Iris pigment epithelial cell (primary cell): ENCODE data around the gene IFT22.
"Not testable (repeated sequence)": the region's sequence is repeated elsewhere in the genome, so short reads cannot be mapped to it uniquely, and the experiment has no call there.

Experiments used
- DNase-seq: peaks from one replicate; pipeline ENCODE4 v3.0.0-alpha.2; 2011; ENCODE audit warnings: low read depth

Gene IFT22

DNA sequence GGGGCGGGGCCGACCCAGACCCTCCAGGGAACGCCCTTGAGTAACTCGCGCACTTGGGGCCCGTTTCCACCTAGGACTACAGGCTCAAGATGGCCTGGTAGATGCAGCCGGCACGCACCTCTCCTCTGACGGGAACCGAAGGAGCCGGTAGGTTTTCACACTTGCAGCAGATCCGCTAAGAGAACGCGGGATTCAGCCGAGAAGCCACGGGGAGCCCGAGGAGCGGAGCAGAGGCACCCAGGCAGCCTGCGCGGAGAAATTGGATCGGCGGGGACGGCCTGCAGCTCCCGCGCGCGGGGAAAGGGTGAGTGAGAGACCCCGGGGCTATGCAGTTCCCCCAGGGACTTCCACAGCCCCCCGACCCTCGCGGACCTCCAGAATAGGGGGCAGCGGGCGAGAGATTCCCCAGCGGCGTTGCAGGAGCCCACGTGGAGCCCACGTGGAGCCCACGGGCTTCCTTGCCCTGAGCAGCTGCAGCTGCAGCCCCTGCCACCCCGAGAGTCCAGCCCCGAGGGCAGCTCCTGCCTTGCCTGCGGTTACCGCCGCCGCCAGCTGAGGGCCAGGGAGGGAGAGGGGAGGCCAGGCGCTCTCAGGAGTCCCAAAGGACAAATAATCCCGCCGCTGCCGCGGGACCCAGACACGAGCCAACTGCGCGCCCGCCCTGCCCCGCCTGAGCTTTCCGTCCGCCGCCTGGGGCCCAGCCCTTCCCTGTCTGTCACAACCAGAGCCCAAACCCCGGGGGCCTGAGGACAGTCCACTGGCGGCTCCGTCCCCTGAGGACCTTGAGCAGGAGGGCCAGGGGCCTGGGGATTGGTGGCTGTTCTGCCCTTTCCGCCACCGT, 13.1 kb downstream of the IFT22 start:
- DNase-seq, result peak; percentile 48

DNA sequence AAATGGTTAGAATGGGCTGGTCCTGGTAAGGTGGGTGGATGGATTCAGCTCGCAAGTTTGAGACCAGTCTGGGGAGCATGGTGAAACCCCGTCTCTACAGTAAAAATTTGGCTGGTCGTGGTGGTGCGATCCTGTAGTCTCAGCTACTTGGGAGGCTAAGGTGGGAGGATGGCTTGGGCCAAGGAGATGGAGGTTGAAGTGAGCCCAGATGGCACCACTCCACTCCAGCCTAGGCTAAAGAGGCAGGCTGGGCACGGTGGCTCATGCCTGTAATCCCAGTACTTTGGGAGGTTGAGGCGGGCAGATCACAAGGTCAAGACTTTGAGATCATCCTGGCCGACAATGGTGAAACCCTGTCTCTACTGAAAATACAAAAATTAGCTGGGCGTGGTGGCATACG, 15.3 kb downstream of the IFT22 start:
- no peak for DNase-seq

DNA sequence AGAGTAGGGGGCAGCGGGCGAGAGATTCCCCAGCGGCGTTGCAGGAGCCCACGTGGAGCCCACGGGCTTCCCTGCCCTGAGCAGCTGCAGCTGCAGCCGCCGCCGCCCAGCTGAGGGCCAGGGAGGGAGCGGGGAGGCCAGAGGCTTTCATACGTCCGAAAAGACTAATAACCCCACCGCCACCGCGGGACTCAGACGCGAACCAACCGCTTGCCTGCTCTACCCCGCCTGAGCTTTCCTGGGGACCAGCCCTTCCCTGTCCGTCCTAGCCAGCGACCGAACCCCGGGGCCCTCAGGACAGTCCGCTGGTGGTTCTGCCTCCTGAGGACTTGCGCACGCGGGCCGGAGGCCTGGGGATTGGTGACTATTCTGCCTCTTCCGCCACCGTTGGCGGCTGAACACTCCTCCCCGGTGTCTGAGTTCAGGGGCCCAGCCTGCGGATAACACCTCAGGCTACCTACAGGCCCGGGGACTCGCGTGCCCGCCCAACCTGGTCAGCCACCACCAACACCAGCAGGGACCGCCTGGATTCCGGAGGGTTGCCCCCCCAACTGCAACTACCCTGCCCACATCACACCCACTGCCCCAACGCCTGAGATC, 18.4 kb downstream of the IFT22 start:
- DNase-seq, result peak; percentile 13

DNA sequence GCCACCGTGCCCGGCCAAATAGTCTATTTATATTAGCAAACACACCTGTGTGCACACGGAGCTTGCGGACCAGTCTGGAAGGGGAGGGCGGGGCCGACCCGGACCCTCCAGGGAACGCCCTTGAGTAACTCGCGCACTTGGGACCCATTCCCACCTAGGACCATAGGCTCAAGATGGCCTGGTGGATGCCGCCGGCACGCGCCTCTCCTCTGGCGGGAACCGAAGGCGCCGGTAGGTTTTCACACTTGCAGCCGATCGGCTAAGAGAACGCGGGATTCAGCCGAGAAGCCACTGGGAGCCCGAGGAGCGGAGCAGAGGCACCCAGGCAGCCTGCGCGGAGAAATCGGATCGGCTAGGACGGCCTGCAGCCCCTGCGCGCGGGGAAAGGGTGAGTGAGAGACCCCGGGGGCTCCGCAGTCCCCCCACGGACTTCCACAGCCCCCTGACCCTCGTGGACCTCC, 18.9 kb downstream of the IFT22 start:
- no peak for DNase-seq

DNA sequence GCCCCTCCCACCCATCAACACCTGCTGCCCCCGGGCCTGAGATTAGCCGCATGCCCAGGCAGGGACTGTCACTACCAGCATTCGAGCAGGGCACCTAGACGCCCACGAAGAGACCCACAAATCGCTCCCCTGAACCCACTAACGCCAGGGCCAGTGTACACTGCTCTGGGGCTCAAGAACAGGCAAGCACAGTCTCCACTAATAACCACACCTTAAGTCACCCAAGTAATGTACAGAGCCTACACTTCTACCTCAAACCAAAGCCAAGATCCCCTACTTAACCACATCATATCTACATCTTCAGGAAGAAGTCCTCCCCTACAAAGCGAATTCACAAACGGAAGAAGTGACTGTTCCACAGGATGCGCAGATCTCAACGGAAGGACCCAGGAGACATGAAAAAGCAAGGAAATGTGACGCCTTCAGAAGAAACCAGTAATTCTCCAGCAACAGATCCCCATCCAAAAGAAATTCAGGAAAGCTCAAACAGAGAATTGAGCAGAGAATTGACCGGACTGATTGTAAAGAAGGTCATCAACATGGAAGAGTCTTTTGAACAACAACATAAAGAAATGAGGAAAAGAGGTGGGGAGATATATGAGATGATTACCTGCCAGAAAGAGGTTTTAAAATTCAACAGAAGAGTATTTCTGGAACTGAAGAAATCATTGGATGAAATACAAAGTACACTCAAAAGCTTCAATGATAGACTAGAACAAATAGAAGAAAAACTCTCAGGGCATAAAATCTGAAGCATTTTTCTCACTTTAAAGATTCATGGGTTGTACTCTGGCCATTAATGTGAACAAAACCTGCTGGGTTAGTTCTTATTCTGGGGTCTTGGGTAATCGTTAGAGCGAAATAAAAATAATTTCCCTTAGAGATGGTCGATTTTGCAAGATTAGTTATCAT, 20.9 kb downstream of the IFT22 start:
- DNase-seq, result no peak

DNA sequence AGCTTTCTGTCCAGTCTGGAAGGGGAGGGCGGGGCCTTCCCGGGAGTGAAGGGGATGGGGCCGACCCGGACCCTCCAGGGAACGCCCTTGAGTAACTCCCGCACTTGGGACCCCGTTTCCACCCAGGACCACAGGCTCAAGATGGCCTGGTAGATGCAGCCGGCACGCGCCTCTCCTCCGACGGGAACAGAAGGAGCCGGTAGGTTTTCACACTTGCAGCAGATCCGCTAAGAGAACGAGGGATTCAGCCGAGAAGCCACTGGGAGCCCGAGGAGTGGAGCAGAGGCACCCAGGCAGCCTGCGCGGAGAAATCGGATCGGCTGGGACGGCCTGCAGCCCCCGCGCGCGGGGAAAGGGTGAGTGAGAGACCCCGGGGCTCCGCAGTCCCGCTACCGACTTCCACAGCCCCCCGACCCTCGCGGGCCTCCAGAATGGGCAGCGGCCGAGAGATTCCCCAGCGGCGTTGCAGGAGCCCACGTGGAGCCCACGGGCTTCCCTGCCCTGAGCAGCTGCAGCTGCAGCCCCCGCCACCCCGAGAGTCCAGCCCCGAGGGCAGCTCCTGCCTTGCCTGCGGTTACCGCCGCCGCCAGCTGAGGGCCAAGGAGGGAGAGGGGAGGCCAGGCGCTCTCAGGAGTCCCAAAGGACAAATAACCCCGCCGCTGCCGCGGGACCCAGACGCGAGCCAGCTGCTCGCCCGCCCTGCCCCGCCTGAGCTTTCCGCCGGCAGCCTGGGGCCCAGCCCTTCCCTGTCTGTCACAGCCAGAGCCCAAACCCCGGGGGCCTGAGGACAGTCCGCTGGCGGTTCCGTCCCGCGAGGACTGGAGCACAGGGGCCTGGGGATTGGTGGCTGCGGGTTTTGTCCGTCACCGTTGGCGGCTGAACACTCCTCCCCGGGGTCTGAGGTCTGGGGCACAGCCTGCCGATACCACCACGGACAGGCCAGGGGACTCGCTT, 21.8 kb downstream of the IFT22 start:
- no peak for DNase-seq

DNA sequence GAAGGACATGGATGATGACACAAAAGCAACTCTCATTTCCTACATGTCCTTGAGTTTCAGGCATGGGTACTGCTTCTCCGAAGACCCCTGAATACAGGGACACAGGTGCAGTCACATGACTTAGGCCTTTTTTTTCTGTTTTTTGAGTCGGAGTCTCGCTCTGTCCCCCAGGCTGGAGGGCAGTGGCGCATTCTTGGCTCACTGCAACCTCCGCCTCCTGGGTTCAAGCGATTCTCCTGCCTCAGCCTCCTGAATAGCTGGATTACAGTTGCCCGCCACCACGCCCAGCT, 26.8 kb downstream of the IFT22 start:
- DNase-seq, result no peak

DNA sequence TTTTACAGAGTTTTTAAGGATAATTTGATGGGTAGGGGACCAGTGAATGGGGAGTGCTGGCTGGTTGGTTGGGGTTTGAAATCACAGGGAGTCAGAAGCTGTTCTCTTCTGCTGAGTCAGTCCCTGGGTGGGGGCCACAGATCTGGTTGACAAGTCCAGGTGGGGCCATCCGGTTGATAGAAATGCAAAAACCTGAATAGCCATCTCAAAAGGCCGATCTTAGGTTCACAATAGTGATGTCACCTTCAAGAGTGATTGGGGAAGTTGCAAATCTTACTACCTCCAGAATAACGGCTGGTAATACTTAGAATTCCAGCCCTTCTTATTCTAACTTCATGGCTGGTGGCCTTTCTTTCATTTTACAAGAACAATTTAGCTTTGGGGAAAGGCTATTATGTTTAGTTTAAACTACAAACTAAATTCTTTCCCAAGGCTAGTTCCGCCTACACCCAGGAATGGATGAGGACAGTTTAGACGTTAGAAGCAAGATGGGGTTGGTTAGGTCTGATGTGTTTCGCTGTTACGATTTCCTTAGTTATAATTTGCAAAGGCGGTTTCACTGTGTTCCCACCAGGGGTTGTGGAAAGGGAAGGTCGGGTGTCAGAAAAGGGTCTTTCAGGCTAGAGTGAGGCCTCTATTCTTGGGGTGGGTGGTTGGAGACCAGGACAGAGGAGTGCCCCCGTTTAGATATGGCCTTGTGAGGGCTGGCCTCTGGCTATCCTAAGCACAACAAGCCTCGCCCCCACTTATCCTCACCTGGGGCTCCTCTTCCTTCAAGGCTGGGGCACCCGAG, 27.4 kb downstream of the IFT22 start:
- no peak for DNase-seq

DNA sequence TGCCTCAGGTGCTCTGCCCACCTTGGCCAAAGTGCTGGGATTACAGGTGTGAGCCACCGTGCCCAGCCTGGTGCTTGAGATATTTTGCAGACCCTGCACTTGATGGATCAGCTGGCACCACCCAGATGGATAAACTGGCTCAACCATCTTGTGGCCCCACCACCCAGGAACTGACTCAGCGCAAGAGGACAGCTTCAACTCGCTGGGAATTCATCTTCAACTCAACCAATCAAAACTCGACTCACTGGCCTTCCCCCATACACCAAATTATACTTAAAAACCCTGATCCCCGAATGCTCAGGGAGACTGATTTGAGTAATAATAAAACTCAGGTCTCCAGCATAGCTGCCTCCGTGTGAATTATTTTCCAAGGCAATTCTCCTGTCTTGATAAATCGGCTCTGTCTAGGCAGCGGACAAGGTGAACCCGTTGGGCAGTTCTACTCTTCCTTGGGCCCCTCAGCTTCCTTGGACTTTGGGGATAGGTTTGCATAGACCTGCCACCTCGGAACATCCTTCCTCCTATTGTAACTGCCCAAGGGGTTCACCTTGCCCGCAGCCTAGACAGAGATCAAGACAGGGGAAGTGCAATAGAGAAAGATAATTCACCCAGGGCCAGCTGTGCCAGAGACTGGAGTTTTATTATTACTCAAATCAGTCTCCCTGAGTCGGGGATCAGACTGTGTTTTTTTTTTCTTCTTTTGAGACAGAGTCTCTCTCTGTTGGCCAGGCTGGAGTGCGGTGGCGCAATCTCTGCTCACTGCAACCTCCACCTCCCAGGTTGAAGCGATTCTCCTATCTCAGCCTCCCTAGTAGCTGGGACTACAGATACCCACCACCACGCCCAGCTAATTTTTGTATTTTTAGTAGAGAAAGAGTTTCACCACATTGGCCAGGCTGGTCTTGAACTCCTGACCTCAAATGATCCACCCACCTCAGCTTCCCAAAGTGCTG, 28.3 kb downstream of the IFT22 start:
- not testable (repeated sequence) for DNase-seq

DNA sequence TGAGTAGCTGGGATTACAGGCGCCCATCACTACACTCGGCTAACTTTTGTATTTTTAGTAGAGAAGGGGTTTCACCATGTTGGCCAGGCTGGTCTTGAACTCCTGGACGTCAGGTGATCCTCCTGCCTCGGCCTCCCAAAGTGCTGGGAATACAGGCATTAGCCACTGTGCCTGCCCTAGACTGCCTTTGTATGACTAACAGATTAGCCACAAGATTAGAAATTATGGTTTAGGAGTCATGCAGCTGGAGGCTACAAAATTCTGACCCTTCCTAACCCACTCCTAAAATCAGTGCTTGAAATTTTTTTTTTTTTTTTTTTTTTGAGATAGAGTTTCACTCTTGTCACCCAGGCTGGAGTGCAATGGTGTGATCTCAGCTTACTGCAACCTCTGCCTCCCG, 29.0 kb downstream of the IFT22 start:
- not testable (repeated sequence) for DNase-seq

DNA sequence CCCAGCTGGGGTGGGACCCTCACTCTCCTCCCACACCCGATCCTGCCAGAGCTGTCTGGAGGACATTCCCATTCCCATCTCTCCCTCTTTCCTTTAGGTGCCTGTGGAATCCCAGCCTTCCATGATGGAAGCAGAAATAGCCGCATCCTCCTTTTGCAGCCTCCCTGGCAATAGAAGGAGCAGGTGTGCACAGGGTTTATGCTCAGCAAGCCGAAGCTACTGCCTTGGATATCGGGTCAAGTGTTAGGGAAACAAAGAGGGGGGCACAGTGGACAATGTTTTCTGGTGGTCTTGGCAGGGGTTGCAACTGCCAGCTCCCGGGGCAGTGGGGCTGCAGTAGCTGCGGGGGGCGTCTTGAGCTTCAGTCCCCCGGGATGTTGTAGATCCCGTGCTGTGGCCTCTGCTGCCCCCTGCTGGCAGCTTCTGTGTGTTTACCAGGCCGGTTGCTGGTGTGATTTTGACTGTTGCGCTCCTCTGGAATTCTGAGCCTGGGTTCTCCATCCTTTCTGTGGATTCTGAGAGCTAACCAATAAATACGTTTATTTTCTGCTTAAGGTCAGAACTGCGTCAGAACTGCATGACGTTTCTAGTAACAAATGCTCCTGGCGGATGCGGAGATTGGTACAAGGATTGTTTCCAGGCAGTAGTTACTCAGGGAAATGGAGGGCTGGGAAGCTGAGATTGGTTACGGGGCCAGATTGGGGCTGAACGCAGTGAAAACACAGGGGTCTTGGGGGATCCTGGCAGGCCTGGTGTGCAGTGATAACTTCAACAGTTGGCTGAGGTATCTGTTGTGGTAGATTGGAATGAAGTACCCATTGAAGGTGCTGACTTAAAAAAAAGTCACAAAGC, 31.2 kb downstream of the IFT22 start:
- peak; percentile 14 for DNase-seq

DNA sequence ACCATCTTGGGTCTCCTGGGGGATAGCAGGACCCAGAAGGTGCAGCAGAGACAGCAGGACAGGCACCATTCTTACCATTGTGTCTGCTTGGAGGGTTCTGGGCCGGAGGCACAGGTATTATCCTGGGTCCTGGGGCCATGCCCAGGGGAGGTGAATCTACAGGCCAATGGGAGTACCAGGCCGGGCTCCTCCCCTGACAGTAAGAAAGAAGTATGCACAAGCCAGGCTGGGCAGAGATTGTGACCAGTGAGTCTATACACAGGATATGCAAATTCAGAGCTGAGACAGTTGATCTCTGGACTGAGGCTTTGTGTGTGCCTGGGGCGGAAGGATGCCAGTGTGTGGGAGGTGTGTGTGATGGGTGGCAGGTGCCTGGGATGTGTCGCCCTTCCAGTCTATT, 31.9 kb downstream of the IFT22 start:
- not testable (repeated sequence) for DNase-seq

DNA sequence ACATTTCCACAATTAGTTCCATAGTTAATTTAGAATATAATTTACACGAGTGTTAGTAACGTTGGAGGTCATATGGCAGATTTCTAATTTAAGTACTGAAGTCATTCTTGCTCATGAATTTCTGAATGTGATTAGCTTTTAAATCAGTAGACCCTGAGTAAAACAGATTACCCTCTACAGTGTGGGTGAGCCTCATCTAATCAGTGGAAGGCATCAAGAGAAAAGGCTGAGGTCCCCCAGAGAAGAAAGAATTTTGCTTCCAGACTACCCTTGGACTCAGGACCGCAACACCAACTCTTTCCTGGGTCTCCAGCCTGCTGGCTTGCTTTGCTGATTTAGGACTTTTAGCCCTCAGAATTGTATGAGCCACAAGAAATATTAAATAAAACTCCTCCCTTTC, 33.2 kb downstream of the IFT22 start:
- DNase-seq, result no peak

DNA sequence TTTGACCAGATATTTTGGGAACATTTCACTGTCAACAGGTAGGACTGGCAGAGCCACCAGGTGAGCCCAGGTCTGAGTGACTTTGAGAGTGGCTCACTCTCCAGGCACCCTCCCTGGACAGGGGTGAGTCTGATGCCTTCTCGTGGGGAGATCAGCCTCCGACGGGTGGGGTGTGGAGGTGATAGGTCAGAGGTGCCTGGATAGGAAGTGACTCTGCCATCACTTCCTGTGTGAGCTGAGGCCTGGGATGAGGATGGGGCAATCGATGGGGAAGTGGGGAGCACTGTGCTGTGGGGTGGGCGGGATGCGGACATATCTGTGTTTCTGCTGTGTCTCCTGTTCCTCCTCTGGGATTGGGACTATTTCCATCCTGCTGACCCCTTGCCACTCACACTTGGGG, 34.6 kb downstream of the IFT22 start:
- no peak for DNase-seq

DNA sequence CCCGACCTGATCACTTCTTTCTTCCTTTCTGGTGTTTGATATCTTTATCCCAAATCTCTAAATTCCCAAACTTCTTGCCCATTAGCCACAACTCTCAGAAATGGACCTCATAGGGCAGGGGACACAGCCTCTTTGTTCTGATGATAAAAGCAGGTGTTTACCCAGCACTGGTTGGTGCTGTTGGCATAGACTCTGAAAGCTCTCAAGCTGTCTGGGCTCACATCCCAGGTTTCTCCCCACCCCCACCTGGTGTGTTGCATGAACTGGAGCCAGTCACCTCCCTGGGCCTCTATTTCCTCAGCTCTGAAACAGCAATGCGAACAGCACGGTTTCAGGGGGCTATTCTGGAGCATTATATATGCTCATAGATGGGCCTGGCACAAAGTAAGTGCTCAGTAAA, 35.7 kb downstream of the IFT22 start:
- DNase-seq, result not testable (repeated sequence)

DNA sequence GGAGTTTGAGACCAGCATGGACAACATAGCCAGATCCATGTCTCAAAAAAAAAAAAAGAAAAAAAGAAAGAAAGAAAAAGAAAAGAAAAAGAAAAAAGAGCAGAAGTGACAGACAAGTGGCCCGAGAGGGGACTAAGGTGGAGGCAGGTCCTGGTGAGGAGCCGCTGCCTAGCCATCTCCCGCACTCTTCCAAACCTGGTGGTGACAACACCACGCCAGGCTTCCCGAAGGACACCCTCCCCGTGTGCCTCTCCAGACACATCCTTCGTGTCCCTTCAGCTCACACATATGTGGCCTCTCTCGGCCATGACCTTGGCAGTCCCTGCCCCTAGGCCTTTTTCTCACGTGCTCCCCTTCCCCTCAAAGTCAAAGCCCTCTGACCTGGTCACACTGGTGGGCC, 36.4 kb downstream of the IFT22 start:
- no peak for DNase-seq

DNA sequence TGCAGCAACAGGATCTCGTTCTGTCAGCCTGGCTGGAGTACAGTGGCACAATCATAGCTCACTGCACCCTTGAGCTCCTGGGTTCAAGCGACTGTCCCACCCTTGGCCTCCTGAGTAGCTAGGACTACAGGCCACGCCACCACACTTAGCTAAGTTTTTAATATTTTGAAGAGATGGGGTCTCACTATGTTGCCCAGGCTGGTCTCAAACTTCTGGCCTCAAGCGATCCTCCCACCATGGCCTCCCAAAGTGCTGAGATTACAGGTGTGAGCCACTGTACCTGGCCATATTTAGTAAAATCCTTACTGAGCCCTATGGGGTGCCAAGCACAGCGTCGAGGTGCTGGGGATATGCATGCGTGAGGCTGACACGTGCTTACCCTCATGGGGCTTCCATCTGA, 40.7 kb downstream of the IFT22 start:
- not testable (repeated sequence) for DNase-seq

DNA sequence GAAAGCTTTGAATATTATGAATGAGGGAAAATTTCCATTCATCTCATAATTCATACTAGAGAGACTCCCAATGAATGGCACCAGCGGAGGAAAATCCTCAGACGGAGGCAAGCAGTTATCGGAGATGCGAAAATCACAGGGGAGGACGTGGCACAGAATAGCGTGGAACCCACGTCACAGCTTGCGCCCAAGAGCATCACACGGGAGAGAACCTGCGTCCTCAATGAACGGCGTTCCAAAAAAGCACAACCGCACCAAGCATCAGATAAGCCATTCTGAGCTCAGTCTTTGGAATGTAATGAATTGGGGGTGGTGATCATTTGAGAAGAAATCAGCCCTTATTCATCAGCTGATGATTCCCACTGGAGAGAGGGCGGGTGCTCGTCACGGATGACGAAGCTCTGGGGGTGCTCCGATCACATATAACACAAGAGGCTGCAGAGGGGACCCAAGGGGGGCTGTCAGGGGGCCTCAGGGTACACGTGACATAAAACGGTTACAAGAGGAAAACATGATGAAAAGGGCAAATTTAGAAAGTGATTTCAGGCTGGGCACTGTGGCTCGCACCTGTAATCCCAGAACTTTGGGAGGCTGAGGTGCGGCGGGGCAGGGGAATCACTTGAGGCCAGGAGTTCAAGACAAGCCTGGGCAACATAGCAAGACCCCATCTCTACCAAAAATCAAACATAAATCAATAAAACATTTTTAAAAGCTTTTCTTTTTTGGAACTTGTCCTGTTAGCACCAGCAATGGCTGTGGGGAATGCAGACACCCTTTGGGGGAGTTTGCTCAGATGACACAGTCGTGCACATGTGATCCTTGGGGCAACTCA, 42.9 kb downstream of the IFT22 start:
- no peak for DNase-seq
